LHCN-M2 (cell line): ENCODE results near the gene PIWIL1. TPM values are rescaled to one million over a fixed set of nuclear protein-coding genes. Genes with fewer than 3 reads are reported as not detected.

Source experiments
- DNase-seq: peaks from one replicate; pipeline ENCODE4 v3.0.0-alpha.2; 2012; ENCODE audit warnings: low read depth
- total RNA-seq: library from RNA; depleted of rRNA; stranded (reverse); fragments of >200 nt; gene quantifications from 2 replicates; pipeline ENCODE4 v1.2.3, GENCODE V29; 2014

Gene PIWIL1
- total RNA-seq, 1 experiment from 2014 or later, result not detected

DNA sequence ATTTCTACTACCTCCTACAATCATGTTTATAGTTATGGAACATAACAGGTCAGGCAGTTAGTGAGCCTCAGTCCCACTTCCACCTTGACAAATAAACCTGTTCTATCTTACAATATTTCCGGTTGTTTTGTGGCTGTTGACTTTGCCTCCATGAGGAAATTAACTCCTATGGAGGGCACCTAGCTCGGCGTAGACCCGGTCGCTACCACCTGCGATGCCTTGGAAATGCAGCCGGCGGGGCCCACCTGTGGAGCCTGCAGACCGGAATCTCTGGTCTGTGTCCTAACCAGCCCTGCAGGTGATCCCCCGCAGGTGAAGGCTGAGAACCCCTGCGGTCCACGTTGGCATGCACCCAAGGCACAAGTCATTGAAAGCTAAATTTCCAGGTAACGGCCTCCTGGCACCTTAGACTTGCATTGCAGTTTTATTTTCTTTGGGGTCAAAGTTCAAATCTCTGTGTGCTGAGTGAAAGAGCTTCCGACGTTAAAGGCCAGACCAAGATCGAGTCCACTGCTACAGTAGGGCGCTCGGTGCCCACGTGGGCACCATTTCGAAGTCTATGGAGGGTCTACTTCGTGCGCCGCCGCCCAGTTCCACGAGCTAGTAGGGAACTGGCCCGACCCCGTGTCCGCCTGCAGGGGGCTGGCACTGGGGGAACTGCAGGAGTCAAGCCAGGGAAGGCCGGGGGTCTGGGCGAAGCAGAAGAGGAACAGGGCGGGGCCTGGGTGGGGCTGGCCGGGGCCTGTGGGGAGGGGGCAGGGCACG lies 782 bp upstream of the PIWIL1 start:
- DNase-seq, result no peak

DNA sequence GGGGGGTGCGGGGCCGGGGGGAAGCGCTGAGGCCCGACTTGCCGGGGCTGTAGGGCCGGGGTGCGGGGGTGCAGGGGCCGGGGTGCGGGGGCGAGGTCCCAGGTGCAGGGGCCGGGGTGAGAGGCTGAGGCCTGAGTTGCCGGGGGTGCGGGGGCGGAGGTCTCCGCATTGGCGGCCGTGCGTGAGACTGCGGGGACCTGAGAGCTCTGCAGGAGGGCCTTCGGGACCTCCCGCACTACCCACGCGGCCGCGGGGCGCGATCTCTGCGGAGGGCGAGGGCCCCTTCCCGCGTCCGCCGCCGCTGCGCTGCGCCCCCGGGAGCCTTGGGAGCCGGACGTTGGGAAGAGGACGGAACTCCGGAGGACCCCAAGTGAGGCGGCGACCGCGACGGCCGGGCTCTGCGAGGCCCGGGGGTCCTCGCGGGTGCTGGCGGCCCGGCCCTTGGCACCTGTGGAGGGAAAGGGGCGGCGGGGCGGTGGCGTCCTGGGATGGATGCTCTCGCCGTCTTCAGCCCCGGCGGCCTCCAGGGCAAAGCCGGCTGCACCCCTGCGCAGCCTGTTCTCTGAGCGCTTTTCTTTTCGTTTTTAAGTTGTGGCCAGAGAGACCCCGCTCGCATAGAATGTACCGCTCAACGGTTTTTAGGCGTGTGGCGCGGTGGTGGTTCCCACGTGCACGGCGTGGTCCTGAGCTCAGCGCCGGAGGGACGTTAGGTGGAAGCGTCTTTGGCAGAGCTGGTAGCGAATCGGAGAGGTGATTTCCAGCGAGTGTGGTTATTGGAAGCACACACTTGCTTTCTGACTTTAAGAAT lies 1.3 kb downstream of the PIWIL1 start:
- no peak for DNase-seq

DNA sequence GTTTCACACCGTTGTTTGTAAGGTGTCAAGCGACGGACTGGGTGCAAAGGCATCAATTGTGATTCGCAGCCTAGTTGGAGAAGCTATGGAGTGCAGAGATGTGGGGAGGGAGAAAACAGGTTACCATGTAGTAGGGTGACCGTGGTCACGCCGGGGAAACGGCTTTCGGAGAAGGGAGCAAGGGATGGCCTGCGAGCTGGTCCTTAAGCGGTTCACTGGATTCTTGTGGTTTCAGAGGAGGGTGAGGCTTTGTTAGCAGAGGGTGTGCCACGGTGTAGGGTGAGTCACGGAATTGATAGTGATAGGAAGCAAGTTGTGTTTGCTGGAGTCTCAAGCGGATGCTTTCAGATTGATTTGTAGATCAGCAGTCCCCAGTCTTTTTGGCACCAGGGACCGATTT lies 2.3 kb downstream of the PIWIL1 start:
- no peak for DNase-seq

DNA sequence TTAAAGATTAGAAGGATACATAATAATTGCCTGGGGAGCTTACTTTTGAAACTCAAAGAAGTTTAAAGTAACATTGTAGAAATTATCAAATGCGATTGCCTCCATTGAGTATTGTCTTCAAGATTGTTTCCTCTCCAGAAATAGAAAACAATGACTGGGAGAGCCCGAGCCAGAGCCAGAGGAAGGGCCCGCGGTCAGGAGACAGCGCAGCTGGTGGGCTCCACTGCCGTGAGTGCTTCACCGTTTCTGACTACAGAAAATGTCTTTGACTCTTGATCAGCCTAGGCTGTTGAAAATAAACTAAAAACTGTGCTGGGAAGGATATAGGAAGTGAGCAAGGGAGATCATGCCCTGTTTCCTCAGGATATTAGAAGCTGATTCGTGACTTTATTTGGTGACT lies 4.8 kb downstream of the PIWIL1 start:
- DNase-seq, result no peak

DNA sequence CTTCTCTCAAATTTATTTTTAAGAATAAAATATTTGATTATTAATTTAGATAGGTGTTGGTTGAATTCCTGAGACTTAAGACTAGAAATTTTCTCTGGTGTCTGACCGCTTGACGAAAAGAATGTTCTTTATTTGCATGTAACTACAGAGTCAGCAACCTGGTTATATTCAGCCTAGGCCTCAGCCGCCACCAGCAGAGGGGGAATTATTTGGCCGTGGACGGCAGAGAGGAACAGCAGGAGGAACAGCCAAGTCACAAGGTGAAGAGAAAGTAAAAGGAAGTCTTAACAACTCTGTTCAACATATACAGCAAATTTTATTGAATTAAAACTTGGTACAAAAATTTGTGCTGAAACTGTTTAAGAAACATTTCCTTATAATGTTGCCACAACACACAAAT lies 5.2 kb downstream of the PIWIL1 start:
- DNase-seq, result no peak

DNA sequence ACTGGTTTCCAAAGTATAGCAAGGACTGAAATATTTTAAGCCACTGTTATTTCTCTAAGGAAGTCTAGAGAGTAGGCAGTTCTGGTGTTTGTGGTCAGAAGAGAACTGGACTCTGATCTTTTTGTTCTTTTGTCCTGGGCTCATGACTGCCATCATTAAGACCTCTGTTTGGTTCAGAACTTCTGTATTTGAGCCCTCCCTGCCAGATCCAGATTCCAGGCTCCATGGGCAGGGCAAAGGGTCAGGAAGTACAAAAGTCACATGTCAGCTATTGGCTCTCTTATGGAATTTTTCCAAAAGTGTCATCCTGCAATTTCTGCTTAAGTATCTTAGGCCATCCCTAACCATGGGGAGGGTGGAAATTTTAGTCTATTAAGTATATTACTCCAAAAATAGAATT lies 6.8 kb downstream of the PIWIL1 start:
- no peak for DNase-seq

DNA sequence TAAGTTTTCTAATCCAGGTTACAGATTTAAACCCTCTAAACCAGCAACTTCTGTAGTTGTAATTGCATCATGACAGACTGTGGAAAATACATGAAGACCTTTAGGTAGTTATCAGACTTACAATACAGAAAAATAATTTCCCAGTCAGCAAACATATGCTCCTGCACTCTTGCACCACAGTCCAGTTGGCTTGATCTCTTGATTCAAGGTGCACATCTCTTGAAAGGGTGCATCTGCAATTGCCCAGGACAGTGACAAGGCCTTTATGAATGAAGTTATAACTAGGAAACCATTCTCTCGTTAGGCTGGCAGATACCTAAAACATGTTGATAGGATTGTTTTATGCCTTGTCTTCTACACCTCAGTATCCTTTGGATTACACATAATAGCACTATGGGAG lies 7.6 kb downstream of the PIWIL1 start:
- no peak for DNase-seq

DNA sequence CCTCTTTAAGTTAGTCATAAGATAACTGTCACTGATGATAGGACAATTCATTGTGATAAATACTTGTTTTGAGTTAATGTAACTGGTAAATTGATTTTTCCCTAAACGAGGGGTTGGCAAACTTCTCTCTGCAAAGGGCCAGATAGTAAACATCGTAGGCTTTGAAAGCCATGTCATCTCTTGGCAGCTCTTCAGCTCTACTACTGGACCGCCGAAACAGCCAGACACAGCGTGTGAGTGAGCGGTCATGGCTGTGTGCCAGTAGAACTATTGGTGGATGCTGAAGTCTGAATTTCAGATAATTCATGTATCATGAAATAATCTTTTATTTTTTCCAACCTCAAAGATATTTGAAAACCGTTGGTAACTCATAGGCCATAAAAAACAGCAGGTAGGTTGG lies 9.9 kb downstream of the PIWIL1 start:
- DNase-seq, result no peak

DNA sequence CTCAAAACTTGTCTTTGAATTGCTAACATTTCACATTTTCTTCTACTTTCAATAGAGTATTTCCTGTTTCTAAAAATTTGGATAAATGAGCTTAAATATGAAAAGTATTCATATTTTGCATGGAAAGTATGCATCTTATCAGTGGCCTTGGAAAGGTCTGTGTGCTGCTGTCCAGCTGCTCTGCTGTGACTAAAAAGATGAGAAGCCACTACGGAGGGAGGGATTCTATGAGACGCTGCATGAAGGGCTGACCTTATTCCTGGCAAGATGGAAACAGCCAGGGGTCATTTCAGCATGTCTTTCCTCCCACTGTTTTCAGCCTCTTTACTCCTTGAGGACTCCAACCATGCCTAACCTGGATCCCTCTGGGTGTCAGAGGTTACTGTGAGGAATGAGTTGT lies 13.0 kb downstream of the PIWIL1 start:
- DNase-seq, result no peak

DNA sequence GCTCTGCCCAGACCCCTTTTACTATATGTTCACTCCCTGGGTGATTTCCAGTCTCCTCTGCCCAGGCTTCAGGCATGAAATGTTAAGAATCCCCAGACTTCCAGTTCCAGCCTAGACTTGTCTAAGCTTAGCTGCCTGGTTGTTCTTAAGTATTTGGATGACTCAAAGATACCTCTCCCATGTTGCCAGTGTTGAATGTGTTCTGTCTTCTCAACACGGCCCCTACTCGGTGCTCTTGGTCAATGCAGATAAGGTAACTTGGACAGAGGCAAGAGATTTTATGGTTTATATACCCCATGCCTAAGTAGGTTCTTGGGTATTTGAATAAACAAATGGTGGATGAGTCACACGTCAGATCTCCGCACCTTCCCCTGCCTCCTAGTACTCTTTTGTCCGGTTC lies 13.6 kb downstream of the PIWIL1 start:
- no peak for DNase-seq

DNA sequence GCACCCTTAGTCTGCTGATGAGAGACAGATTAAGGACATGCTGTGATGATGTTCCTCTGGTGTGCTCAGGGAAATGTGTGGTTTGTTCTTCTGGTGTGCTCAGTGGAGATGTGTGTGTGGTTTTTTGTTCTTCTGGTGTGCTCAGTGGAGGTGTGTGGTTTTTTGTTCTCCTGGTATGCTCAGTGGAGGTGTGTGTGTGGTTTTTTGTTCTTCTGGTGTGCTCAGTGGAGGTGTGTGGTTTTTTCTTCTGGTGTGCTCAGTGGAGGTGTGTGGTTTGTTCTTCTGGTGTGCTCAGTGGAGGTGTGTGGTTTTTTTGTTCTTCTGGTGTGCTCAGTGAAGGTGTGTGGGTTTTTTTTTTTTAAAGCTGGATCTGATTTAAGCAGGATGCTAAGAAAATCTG lies 15.4 kb downstream of the PIWIL1 start:
- DNase-seq, result no peak

DNA sequence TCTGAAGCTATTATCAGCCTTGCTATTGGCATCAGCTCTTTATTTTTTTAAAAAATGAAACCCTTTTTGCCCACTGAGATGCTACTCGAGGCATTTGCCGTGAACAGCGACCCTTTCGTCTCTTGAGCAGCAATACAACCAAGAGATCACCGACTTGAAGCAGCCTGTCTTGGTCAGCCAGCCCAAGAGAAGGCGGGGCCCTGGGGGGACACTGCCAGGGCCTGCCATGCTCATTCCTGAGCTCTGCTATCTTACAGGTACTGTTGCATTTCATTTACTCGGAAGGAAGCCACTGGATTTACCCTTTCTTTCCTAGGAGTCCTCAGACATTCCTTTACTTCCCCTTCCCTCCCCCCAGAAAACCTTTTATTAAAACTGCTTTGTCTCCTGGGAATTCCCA lies 16.7 kb downstream of the PIWIL1 start:
- DNase-seq, result no peak

DNA sequence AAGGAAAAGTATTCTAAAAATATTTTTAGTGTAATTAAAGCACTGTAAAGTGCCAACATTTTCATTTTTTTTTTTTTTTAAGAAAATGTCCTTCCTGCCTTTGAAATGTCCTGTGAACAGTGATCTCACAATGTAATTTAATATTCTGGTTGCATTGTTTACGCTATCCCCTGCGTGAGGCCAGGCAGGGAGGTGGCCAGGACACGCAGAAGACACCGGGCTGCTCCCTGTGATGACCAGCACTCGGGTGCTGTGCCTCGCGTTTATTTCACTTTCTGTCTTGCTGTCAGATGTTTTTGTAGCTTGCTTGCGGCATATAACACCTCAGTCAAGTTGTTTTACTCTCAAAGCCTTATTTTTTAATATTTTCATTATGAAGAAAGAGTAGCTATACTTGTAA lies 18.5 kb downstream of the PIWIL1 start:
- no peak for DNase-seq

DNA sequence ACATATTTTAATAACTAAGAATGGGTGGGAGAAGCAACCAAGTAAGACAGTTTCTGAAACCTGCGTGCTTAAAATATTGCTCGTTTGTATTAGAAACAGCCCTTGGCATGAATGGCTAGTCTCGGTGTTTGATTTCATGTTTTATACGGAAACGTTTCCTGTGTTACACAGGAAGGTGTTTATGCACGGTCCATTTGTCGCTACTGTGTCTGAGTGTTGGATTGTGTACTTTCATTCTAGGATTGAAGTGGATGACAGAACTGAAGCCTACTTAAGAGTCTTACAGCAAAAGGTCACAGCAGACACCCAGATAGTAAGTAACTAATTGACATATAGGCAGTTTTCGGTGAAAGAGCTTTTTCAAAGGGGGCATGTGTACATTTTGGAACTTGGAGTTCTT lies 19.6 kb downstream of the PIWIL1 start:
- DNase-seq, result no peak

DNA sequence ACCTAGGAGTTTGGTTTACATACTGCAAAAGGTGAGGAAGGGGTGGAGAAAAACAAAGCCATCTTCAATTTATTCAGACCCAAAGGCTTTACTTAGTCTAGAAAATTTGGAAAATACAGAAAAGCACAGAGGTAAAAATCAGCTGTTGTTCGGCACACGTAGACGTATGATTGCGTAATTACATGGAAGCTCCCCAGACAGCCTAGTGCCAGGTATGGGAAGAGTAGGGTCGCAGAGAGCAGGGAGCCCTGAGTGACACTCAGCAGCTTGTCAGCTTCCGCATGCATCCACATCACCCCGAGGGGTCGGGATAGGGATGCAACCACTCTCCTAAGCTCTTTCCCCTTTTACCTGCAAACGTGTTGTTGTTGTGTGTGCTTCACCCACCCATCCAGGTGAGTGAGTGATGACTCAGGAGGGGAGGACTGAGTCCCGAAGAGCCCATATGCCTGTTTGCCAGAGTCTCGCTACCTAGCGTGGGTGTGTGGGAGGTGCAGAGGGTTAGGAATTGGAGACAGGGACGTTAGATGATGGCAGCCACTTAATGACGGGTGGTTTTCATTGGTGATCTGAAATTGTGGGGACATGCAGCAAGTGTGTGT lies 20.1 kb downstream of the PIWIL1 start:
- DNase-seq, result no peak

DNA sequence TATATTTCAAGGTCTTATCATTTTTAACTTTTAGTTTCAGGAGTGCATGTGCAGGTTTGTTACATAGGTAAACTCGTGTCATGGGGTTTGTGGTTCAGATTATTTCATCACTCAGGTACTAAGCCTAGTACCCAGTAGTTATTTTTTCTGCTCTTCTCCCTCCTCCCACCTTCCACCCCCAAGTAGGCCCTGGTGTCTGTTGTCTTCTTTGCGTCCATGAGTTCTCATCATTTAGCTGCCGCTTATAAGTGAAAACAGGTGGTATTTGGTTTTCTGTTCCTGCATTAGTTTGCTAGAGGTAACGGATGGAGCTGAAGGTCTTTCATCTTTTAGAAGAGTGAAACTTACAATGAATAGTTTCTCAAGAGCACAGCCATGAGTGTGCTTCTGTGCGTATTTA lies 24.4 kb downstream of the PIWIL1 start:
- no peak for DNase-seq

DNA sequence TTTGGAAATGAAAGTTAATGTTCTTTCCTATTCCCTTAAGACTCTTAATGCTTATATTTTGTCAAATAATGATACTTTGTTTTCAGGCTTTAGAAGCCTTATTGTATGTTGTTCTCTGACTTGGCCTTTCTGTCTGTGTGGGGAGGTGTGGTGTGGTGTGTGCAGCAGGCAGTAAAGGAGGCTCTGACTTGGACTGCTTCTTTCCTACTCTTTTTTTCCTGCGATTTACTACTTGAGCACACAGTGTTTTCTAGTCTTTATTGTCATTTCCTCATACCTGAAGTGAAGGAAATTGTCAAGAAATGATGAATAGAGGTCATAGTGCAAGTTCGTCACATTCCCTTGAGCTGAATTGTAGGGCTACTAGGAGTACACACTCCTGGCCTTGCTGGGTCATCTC lies 26.9 kb downstream of the PIWIL1 start:
- no peak for DNase-seq

DNA sequence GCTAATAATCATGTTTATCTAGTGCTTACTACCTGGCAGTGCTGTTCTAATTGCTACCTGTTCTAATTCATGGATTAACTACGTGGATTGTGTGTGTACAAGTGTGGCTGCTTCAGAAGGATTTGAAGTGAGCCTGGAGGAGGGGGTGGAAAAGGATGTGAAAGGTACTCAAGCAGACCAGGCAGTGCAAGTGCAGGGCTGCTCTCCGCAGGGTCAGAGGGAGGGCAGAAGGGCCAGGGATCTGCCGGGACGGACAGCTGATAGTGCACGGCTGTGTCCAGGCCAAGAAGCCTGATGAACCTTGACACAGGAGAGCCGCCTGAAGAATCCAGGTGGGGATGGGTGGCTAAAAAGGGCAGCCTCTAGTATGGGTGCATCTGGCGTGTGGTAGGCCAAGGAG lies 28.5 kb downstream of the PIWIL1 start:
- DNase-seq, result no peak

DNA sequence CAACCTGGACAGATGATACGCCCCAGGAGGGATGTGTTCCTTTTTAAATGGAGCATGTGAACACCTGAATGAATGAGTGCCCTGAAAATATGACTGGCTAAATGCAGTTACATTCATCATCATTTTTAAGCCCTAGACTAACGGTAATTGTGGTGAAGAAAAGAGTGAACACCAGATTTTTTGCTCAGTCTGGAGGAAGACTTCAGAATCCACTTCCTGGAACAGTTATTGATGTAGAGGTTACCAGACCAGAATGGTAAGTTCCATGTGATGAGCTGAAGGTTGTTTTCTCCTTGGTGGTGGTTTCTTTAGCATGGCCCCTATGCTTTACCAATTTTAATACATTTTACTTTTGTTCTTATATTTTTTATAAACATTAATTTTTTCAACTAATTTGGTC lies 29.3 kb downstream of the PIWIL1 start:
- no peak for DNase-seq

DNA sequence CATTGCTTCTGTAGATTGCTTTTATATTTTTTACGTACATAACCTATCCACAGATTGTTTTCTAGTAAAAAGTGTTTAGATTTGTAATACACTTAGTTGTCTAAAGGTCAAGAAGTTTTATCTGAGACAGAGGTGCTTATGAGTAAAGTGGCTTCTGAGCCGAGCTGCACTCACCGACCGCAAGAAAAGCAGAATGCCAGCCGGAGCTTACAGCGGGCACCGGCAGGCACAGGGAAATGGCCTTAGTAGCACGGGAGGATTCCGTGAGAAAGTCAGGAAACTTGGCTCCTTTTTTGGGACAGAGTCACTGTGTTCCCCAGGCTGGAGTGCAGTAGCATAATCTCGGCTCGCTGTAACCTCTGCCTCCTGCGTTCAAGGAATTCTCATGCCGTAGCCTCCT lies 29.8 kb downstream of the PIWIL1 start:
- DNase-seq, result no peak

DNA sequence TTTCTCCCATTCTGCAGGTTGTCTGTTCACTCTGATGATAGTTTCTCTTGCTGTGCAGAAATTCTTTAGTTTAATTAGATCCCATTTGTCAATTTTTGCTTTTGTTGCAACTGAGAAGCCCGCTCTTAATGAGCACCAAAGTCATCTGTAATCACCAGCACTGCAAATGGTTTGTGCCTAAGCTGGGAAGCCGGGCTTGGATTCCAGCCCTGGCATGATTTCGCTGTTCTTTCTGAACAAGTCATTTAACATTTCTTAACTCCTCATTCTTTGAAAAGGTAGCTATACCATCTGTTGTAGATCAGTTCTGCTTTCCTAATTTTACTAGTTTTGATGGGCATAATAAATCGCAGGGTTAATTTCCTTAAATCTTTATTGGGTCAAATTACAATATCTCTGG lies 32.1 kb downstream of the PIWIL1 start:
- DNase-seq, result no peak

DNA sequence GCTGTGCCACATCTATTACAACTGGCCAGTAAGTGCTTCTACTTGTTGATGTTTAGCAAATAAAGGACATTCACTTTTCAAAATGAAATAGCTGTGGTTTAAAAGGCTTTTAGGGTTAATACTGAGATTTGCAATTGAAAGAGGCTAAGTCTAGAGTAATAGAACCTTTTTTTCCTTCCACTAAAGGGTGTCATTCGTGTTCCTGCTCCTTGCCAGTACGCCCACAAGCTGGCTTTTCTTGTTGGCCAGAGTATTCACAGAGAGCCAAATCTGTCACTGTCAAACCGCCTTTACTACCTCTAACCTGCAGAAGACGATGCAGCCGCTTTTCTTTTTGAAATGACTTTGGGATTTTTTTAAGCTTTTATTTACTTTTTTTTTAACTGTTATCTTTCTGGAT lies 33.6 kb downstream of the PIWIL1 start:
- DNase-seq, result no peak

DNA sequence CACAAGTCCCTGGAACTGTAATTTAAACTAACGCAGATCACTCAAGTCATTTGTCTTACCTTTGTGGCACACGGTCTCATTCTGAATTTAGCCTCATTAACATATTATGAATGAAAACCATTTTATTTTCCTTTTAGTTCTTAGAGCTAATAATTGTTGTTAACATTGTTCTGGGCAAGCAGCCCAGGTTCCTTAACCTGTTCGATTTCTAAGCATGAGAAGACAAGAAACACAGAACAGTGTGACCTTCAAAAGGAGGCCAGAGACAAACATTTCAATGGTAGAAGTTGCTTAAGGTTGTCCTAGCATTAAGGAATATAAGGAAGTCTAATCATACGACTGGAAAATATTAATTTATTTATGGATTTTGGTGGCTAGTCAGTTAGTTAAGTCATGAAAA lies 35.2 kb downstream of the PIWIL1 start:
- no peak for DNase-seq
